ENCODE measurements around the gene C5orf63. TPM values are rescaled to one million over a fixed set of nuclear protein-coding genes. Genes with fewer than 3 reads are reported as not detected.

C5orf63 gene
- total and polyA plus RNA-seq, 9 of the 15 experiments (the other 6 are each of a cell fraction or from before 2014, with no cell fraction given), result 1.8 to 24.6 (median 6.2) TPM

DNA sequence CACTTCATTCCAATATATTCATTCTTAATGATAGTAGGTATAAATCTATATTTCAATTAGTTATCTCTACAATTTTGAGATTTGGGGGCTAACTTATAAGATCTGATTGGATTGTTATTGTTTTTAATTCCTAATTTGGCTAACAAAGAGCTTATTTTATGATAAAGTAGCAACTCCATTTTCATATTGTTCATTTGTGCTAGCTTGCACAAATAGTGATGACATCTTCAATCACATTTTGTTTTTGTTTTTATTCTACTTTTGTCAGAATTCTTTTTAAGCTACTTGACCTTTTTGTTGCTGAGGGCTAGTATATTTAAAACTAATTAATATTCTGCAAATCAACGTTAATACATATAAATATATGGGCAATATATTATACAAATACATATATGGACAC is 65.8 kb downstream of the C5orf63 start (continued):
- TF ChIP-seq HMGN3 (IDR thresholded peaks at IDR 0.05; ENCODE audit: borderline replicate concordance, extremely low read depth, insufficient read length, low read depth, low read length), result no peak

DNA sequence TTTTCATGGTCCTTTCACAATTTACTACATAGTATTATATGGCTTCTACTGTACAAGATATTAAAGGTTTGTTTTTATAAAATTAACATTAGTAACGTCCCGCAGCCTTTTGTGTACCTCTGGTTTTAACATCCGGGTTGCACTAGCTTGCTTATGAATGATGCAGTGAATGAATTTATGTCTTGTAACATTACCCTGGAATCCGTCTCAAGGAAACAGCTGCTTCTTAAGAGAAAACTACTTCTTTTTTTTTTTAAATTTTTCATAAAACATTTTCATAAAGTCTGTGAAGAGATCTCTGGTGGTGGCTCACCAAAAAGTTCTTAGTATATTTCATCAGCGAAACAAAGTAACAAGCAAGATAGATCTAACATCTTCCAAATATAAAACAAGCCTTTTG is 66.6 kb downstream of the C5orf63 start:
- POLR2A ChIA-PET, result interaction anchor here (0.6 to 1.1 kb wide), 3 partner anchors 11 to 25 kb away, joined by 3 to 4 read pairs (median 3); partner anchors contain the start of gene MARCHF3
- in situ Hi-C loops (cut with MboI) (no loop called here), intact Hi-C loops (cut with micrococcal nuclease) (no loop called here)
- Histone ChIP-seq H3K27me3 (ENCODE audit: control insufficient read depth in 2 of 2, insufficient read depth in 2 of 2, low read length in 2 of 2) (no peaks in the 10 kb centered on the region), H3K9ac (ENCODE audit: insufficient read depth in 1 of 2, low read depth in 2 of 2, low read length in 2 of 2) (no peak overlapping the region), H3K36me3 (ENCODE audit: control insufficient read depth, insufficient read depth, low read length) (peaks cover 2% of the 10 kb centered on the region; the same call in 1 of the 3 replicates), H3K4me3 (no peak overlapping the region), H3K9me3 (replicated peaks; ENCODE audit: control insufficient read depth, insufficient read depth, low read depth, low read length) (no peaks in the 10 kb centered on the region), H3K4me2 (ENCODE audit: insufficient read depth, low read length) (no peak overlapping the region), H2AFZ (ENCODE audit: low read depth, low read length) (no peak overlapping the region), H4K20me1 (replicated peaks; ENCODE audit: control insufficient read depth, insufficient read depth, low read length) (no peaks in the 10 kb centered on the region; the same call in 1 of the 2 replicates), H3K9me1 (ENCODE audit: control insufficient read depth, insufficient read depth, low read length) (no peaks in the 10 kb centered on the region), H3K4me1 (replicated peaks in 1 of 2; ENCODE audit: control insufficient read depth in 2 of 2, insufficient read depth in 2 of 2, low read length in 2 of 2) (peaks cover 0 to 20% of the 10 kb centered on the region in 2 experiments; a peak in 3 of 5 replicates), H3K27ac (ENCODE audit: extremely low read depth, low read depth, low read length) (no peak overlapping the region), H3K79me2 (ENCODE audit: control insufficient read depth, insufficient read depth, low read length) (peaks cover 86% of the 10 kb centered on the region)
- no peak for TF ChIP-seq PHTF2 (CRISPR knock-in tag; IDR thresholded peaks at IDR 0.05)
- no peak for TF ChIP-seq VEZF1 (CRISPR knock-in tag; IDR thresholded peaks at IDR 0.05)
- TF ChIP-seq SRSF9 (IDR thresholded peaks at IDR 0.05; ENCODE audit: borderline replicate concordance, low read depth, low read length), result no peak
- no peak for TF ChIP-seq CHD2 (IDR thresholded peaks at IDR 0.05; ENCODE audit: low read depth, low read length)
- TF ChIP-seq SMAD4 (CRISPR knock-in tag; conservative IDR thresholded peaks at IDR 0.05), result no peak
- no peak for TF ChIP-seq PHF8 (IDR thresholded peaks at IDR 0.05; ENCODE audit: borderline replicate concordance, low read length)
- TF ChIP-seq HNRNPK (IDR thresholded peaks at IDR 0.05; ENCODE audit: low read depth, low read length, poor library complexity, severe bottlenecking), result no peak
- TF ChIP-seq TRIM24 (IDR thresholded peaks at IDR 0.05), result no peak
- FAIRE-seq, result no peak
- WGBS (ENCODE audit: insufficient coverage, low coverage, missing lambda C conversion rate), result 80% methylated on average over 5 of the region's 5 CpGs
- no peak for DNase-seq (ENCODE audit: extremely low read depth in 1 of 4, low spot score in 3 of 4)
- BruUV-seq (replicated peaks), result no TSS peak
- ATAC-seq, result no peak
- CTCF ChIA-PET (ENCODE audit: low intra/inter-chr PET ratio), result no interaction called here
